ENCODE measurements around the gene PDCD2L. TPM values are rescaled to one million over a fixed set of nuclear protein-coding genes. Genes with fewer than 3 reads are reported as not detected.
"Not testable (repeated sequence)": the region's sequence is repeated elsewhere in the genome, so short reads cannot be mapped to it uniquely, and the experiment has no call there.

Gene PDCD2L
- total RNA-seq, 1 experiment from 2014 or later: 12.0 TPM

- DNase-seq (ENCODE audit: low read depth): not testable (repeated sequence)
Measured at GRCh38 chr19:34469026-34469425, 64.8 kb downstream of the PDCD2L start.

GRCh38 chr19:34471906-34472700 lies 67.9 kb downstream of the PDCD2L start:
- no peak for DNase-seq (ENCODE audit: low read depth)

- DNase-seq (ENCODE audit: low read depth): peak; percentile 16
Measured at GRCh38 chr19:34474233-34474989, 70.2 kb downstream of the PDCD2L start.

GRCh38 chr19:34475026-34475974 lies 71.1 kb downstream of the PDCD2L start:
- DNase-seq (ENCODE audit: low read depth): peak; percentile 88

Other genes starting within 250 kb of the PDCD2L start
- gene LSM14A, start 231.9 kb upstream of the PDCD2L start, total RNA-seq (2014; rRNA removed; shearing (Covaris generic)): 50.3 and 62.8 TPM in 2 replicates
- 5.9 and 6.5 TPM in 2 replicates for gene GARRE1, start 149.8 kb upstream of the PDCD2L start, total RNA-seq (2014; rRNA removed; shearing (Covaris generic))
- 298 and 372 TPM in 2 replicates for gene GPI, start 39.2 kb upstream of the PDCD2L start, total RNA-seq (2014; rRNA removed; shearing (Covaris generic))
- 201 and 239 TPM in 2 replicates for gene UBA2, start 24.0 kb downstream of the PDCD2L start, total RNA-seq (2014; rRNA removed; shearing (Covaris generic))
- 10.6 and 11.1 TPM in 2 replicates for gene WTIP, start 77.4 kb downstream of the PDCD2L start, total RNA-seq (2014; rRNA removed; shearing (Covaris generic))